H9 (cell line): ENCODE data around the gene CCDC127. TPM values are rescaled to one million over a fixed set of nuclear protein-coding genes. Genes with fewer than 3 reads are reported as not detected.

Experiments used
- DNase-seq: peaks from one replicate; pipeline ENCODE4 v3.0.0-alpha.2; 2017
- H2AFZ ChIP-seq: one replicate; pipeline ENCODE4 v1.6.1; 2013; ENCODE audit warnings: mild to moderate bottlenecking, low read length, control low read depth, moderate library complexity
- H2AK5ac ChIP-seq: 2 replicates; pipeline ENCODE4 v1.6.1; 2013; ENCODE audit warnings: low read length, control low read depth, mixed read lengths; ENCODE audit not compliant: insufficient read length
- H2BK120ac ChIP-seq: one replicate; pipeline ENCODE4 v1.6.1; 2013; ENCODE audit warnings: low read depth, mild to moderate bottlenecking, low read length, control low read depth, inconsistent platforms; ENCODE audit not compliant: poor library complexity, severe bottlenecking
- H2BK12ac ChIP-seq: 2 replicates; pipeline ENCODE4 v1.6.1; 2013; ENCODE audit warnings: low read length, control low read depth, mixed read lengths, low read depth; ENCODE audit not compliant: insufficient read length
- H2BK15ac ChIP-seq: 2 replicates; pipeline ENCODE4 v1.6.1; 2013; ENCODE audit warnings: low read depth, low read length, control low read depth
- H2BK20ac ChIP-seq: one replicate; pipeline ENCODE4 v1.6.1; 2013; ENCODE audit warnings: low read depth, mild to moderate bottlenecking, low read length, control low read depth, inconsistent platforms; ENCODE audit not compliant: poor library complexity, severe bottlenecking
- H2BK5ac ChIP-seq: 2 replicates; pipeline ENCODE4 v1.6.1; 2013; ENCODE audit warnings: low read length, control low read depth, mixed read lengths; ENCODE audit not compliant: insufficient read length
- H3K14ac ChIP-seq: 2 replicates; pipeline ENCODE4 v1.6.1; 2013; ENCODE audit warnings: low read length, control low read depth; ENCODE audit not compliant: insufficient read depth
- H3K18ac ChIP-seq: 2 replicates; pipeline ENCODE4 v1.6.1; 2013; ENCODE audit warnings: low read depth, mild to moderate bottlenecking, mixed read lengths, low read length, control low read depth; ENCODE audit not compliant: insufficient read length
- H3K23ac ChIP-seq: 2 replicates; pipeline ENCODE4 v1.6.1; 2013; ENCODE audit warnings: low read length, control low read depth, mixed read lengths, low read depth; ENCODE audit not compliant: insufficient read length
- H3K23me2 ChIP-seq: 2 replicates; pipeline ENCODE4 v1.6.1; 2013; ENCODE audit warnings: low read depth, mild to moderate bottlenecking, mixed read lengths, low read length, control low read depth; ENCODE audit not compliant: insufficient read length, poor library complexity, severe bottlenecking
- H3K27ac ChIP-seq: 2 replicates; pipeline ENCODE4 v1.5.1; 2013; ENCODE audit warnings: low read length, control low read depth, mixed read lengths, low read depth; ENCODE audit not compliant: insufficient read length
- H3K27me3 ChIP-seq: 2 replicates; pipeline ENCODE4 v1.6.1; 2013; ENCODE audit warnings: low read length, control low read depth, inconsistent platforms; ENCODE audit not compliant: insufficient read depth
- H3K4ac ChIP-seq: 2 replicates; pipeline ENCODE4 v1.6.1; 2013; ENCODE audit warnings: low read depth, mild to moderate bottlenecking, control low read depth, inconsistent platforms, low read length, moderate library complexity
- H3K4me1 ChIP-seq: 2 replicates; pipeline ENCODE4 v1.6.1; 2013; ENCODE audit warnings: low read length, control low read depth, inconsistent platforms; ENCODE audit not compliant: insufficient read depth
- H3K4me2 ChIP-seq: 2 replicates; pipeline ENCODE4 v1.6.1; 2013; ENCODE audit warnings: low read length, control low read depth, mixed read lengths; ENCODE audit not compliant: insufficient read length, insufficient read depth
- H3K56ac ChIP-seq: 2 replicates; pipeline ENCODE4 v1.6.1; 2013; ENCODE audit warnings: low read depth, mild to moderate bottlenecking, mixed read lengths, low read length, control low read depth; ENCODE audit not compliant: insufficient read length
- H3K79me1 ChIP-seq: 2 replicates; pipeline ENCODE4 v1.6.1; 2013; ENCODE audit warnings: low read depth, mild to moderate bottlenecking, moderate library complexity, low read length, control low read depth, inconsistent platforms; ENCODE audit not compliant: insufficient read depth, poor library complexity, severe bottlenecking
- H3K79me2 ChIP-seq: 2 replicates; pipeline ENCODE4 v1.6.1; 2013; ENCODE audit warnings: low read length, control low read depth, inconsistent platforms; ENCODE audit not compliant: insufficient read depth
- H3K9ac ChIP-seq: 2 replicates; pipeline ENCODE4 v1.6.1; 2013; ENCODE audit warnings: low read length, control low read depth, mixed read lengths; ENCODE audit not compliant: insufficient read length; ENCODE audit errors: extremely low read depth
- H3K9me3 ChIP-seq: one replicate; pipeline ENCODE4 v1.6.1; 2013; ENCODE audit warnings: low read depth, low read length, inconsistent platforms; ENCODE audit not compliant: control insufficient read depth
- H3T11ph ChIP-seq: one replicate; pipeline ENCODE4 v1.6.1; 2013; ENCODE audit warnings: mild to moderate bottlenecking, low read length, control low read depth, inconsistent platforms
- H4K20me1 ChIP-seq: one replicate; pipeline ENCODE4 v1.6.1; 2013; ENCODE audit not compliant: control insufficient read depth, insufficient read length, insufficient read depth
- H4K5ac ChIP-seq: 2 replicates; pipeline ENCODE4 v1.6.1; 2013; ENCODE audit warnings: low read depth, mild to moderate bottlenecking, mixed read lengths, low read length, control low read depth; ENCODE audit not compliant: insufficient read length
- H4K8ac ChIP-seq: replicated peaks from 2 replicates; pipeline ENCODE4 v1.6.1; 2013; ENCODE audit warnings: low read length, control low read depth, mixed read lengths, low read depth; ENCODE audit not compliant: insufficient read length
- H4K91ac ChIP-seq: 2 replicates; pipeline ENCODE4 v1.6.1; 2013; ENCODE audit warnings: low read depth, mild to moderate bottlenecking, moderate library complexity, mixed read lengths, low read length, control low read depth; ENCODE audit not compliant: insufficient read length
- H3K27ac Mint-ChIP-seq, 3 experiments: 2 replicates in 2 of 3; 3 replicates in 1 of 3; pipeline ENCODE4 v1.8.0; 2020 to 2021; ENCODE audit warnings: mixed read lengths in 3 of 3, mild to moderate bottlenecking in 1 of 3, moderate library complexity in 1 of 3
- H3K27me3 Mint-ChIP-seq: 2 replicates; pipeline ENCODE4 v1.8.0; 2021; ENCODE audit warnings: low read depth, mild to moderate bottlenecking, moderate library complexity, mixed read lengths
- H3K36me3 Mint-ChIP-seq, 3 experiments: 2 replicates in 2 of 3; 3 replicates in 1 of 3; pipeline ENCODE4 v1.8.0; 2020 to 2021; ENCODE audit warnings: low read depth in 3 of 3, mixed read lengths in 3 of 3; ENCODE audit not compliant: insufficient read depth in 1 of 3
- H3K4me1 Mint-ChIP-seq, 2 experiments: 2 replicates each; pipeline ENCODE4 v1.8.0; 2020; ENCODE audit warnings: mixed read lengths in 2 of 2
- H3K4me3 Mint-ChIP-seq, 2 experiments: 2 replicates in 1 of 2; 3 replicates in 1 of 2; pipeline ENCODE4 v1.8.0; 2020 to 2021; ENCODE audit warnings: mild to moderate bottlenecking in 2 of 2, mixed read lengths in 2 of 2, moderate library complexity in 1 of 2
- H3K9me3 Mint-ChIP-seq, 2 experiments: 2 replicates in 1 of 2; 3 replicates in 1 of 2; pipeline ENCODE4 v1.8.0; 2020; ENCODE audit warnings: mild to moderate bottlenecking in 2 of 2, mixed read lengths in 2 of 2, moderate library complexity in 1 of 2
- WGBS: extraction: QIAGEN DNeasy Blood & Tissue Kit; methylation state at CpG from one replicate; pipeline ENCODE4 v1.1.7; 2013; ENCODE audit warnings: missing lambda C conversion rate, low lambda C conversion rate, mixed read lengths; ENCODE audit not compliant: insufficient read length; ENCODE audit errors: extremely low coverage; 5-methylcytosine and 5-hydroxymethylcytosine counted together
- total RNA-seq: library from RNA; stranded (reverse); gene quantifications from 2 replicates; pipeline ENCODE4 v1.2.1, GENCODE V29; 2021
- TF ChIP-seq, protein P1 (sequence below): fragments of 200-600 bp; sonication (generic); conservative IDR thresholded peaks from 3 replicates; pipeline ENCODE4 v1.8.0; 2021; ENCODE audit warnings: antibody characterized with exemption, mild to moderate bottlenecking

Gene CCDC127
- total RNA-seq, 1 experiment from 2014 or later: 9.0 TPM

DNA sequence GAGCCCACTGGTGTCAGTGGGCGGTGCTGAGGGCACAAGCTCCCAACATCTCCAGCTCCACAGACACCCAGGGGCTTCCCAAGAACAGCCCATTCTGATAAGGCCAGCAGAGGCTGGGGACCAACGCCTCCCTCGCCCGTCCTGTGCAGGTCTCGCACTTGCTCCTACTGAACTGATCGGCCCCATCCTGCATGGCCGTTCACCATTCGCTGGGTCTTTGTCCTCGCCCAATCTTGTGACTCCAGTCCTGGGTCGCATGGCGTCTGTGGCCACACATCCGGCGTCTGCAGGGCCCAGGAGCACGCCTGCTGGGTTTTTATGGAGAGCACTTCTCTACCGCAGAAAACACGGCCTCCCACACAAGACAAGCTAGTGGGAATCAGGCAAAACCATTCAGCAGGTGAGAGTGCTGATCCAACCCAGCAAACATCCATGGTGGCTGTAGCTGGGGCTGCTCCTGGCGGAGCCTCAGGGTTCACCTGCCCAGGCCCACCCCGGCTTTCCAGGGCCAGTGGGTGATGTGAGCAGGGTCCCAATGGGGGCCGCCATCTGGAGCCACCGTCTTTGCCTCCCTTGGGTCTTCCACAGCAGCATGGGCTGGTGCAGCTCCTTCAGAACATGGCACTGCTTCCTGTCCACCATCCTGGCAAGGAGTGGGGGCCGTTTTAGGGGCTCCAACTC lies 19.3 kb downstream of the CCDC127 start:
- peaks cover 0 to 6% (median 2%) of the 10 kb centered on the region in 3 experiments; a peak in 4 of 7 replicates for H3K36me3 Mint-ChIP-seq
- no peak overlapping the region for H3K27ac ChIP-seq
- no peaks in the 10 kb centered on the region for H3K9me3 Mint-ChIP-seq
- peak overlapping the region in 1 of 3 experiments; percentile 64; a peak in 1 of 7 replicates for H3K27ac Mint-ChIP-seq
- no peak for DNase-seq
- H3K4me3 Mint-ChIP-seq: no peak overlapping the region
- H4K91ac ChIP-seq: no peak overlapping the region
- H3K23ac ChIP-seq: no peak overlapping the region
- H2AK5ac ChIP-seq: no peak overlapping the region
- no peaks in the 10 kb centered on the region for H4K20me1 ChIP-seq
- no peaks in the 10 kb centered on the region for H3K23me2 ChIP-seq
- no peaks in the 10 kb centered on the region for H3K79me2 ChIP-seq
- H3K9ac ChIP-seq: no peak overlapping the region
- no CpG with 5 or more reads among the region's 21 CpGs for WGBS
- no peak overlapping the region for H4K8ac ChIP-seq
- H2BK12ac ChIP-seq: no peak overlapping the region
- H2BK20ac ChIP-seq: no peak overlapping the region
- H3T11ph ChIP-seq: no peak overlapping the region
- TF ChIP-seq, protein P1, sequence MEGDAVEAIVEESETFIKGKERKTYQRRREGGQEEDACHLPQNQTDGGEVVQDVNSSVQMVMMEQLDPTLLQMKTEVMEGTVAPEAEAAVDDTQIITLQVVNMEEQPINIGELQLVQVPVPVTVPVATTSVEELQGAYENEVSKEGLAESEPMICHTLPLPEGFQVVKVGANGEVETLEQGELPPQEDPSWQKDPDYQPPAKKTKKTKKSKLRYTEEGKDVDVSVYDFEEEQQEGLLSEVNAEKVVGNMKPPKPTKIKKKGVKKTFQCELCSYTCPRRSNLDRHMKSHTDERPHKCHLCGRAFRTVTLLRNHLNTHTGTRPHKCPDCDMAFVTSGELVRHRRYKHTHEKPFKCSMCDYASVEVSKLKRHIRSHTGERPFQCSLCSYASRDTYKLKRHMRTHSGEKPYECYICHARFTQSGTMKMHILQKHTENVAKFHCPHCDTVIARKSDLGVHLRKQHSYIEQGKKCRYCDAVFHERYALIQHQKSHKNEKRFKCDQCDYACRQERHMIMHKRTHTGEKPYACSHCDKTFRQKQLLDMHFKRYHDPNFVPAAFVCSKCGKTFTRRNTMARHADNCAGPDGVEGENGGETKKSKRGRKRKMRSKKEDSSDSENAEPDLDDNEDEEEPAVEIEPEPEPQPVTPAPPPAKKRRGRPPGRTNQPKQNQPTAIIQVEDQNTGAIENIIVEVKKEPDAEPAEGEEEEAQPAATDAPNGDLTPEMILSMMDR: no peak
- no peak overlapping the region for H3K4ac ChIP-seq
- H3K56ac ChIP-seq: no peak overlapping the region
- H2BK120ac ChIP-seq: no peak overlapping the region
- H3K14ac ChIP-seq: no peak overlapping the region; the same call in 1 of the 2 replicates
- H2AFZ ChIP-seq: no peak overlapping the region
- no peaks in the 10 kb centered on the region for H3K4me1 ChIP-seq
- no peaks in the 10 kb centered on the region for H3K27me3 ChIP-seq
- H3K4me2 ChIP-seq: no peak overlapping the region
- H2BK5ac ChIP-seq: no peak overlapping the region
- H4K5ac ChIP-seq: no peak overlapping the region
- H3K27me3 Mint-ChIP-seq: peaks cover 3% of the 10 kb centered on the region
- H3K18ac ChIP-seq: no peak overlapping the region
- H3K9me3 ChIP-seq: no peaks in the 10 kb centered on the region
- H3K79me1 ChIP-seq: no peaks in the 10 kb centered on the region
- no peak overlapping the region for H2BK15ac ChIP-seq
- H3K4me1 Mint-ChIP-seq: peaks cover 11 to 21% of the 10 kb centered on the region in 2 experiments
